NCI-H2196 (cell line): ENCODE measurements around the gene FOXO3.

Experiments
- DNase-seq: peaks from one replicate; lab custom pipeline; 2025; ENCODE audit not compliant: unreplicated experiment; lab: John Stamatoyannopoulos, UW

FOXO3 gene

DNA sequence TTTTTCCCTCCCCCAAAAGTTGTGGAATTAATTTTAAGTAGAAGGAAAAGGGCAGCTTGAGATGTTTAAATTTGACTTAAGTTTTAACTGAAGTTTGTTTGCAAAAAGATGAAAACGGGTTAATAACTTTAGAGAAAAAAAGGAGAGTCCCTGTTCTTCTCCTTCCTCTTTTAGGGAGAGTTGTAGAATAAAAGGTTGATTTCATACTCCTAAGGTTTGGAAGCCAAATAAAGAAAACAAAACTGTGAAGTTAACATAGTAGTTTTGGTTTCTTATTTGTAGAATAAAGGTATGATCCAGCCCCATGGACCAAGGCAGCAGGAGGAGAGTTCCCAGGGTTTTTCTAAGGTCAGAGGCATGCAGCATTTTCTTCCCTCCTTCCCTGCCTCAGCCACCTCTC, 33.4 kb downstream of the FOXO3 start:
- DNase-seq = no peak

DNA sequence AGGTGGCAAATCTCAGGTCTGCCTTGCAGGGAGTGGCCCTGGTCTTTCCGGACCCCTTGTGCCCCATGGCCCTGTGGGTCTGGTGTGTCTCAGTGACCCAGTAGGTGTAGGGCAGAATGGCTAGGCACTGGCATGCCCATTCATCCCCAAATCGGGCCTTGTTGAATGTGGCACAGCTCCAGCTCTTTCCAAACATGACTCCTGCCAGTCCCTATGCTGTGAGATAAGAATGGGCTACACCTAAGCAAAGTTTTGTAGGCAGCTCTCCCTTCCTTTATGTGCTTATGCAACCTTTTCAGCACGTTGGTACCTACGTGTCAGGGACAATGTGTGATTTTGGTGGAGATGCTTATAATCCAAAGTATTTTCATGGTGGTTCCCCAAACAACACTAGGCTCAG, 33.9 kb downstream of the FOXO3 start:
- DNase-seq = no peak

DNA sequence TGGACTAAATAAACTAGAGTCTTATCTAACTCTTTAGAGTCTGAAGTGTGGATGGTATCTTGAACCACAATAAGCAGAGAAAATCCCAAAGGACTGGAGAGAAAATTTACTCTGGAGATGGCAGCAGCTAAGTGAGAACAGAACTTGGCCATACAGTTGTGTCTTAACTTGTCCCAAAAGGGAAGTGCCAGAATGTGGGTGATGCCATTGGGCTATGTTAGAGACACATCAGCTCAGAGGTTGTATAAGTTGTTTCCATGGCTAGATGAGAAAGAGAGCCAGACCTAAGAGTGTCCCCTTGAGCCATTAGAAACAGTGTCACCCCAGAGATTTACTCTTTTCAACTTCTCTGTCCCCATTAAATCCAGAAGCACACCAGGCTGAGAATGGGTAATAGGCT, 36.2 kb downstream of the FOXO3 start:
- DNase-seq = no peak

DNA sequence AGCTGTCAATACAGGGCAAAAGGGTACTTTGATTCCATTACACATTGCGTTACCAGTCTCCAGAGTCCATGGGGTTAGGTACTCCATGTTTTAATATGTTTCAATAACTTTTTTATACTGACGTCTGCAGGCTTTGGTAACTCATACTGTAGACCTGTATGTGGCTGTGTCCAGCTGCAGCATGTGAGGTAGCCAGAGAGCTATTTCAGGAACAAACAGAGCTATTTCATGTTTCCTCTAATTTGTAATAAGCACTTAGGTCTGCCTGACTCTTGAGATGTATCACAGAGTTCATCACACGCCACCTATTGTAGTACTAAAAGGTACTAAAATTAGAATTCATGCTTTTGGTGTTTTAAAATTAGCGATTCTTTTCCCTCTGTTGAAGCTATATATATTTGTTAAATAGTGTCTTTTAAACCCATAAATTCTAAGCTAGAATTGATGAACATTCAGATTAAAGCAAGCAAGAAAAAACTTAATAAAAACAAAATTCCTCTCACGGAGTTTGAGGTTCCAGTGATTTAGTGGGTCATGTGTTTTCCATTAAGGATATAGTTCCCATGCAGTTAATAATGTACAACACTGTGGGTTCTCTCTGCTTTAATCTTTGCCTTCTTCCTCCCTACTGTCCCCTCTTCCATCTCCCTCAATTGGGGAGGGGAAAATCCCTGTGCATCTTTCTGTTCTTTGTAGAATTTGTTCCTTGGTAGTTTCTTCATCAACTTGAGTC, 37.0 kb downstream of the FOXO3 start:
- no peak for DNase-seq

DNA sequence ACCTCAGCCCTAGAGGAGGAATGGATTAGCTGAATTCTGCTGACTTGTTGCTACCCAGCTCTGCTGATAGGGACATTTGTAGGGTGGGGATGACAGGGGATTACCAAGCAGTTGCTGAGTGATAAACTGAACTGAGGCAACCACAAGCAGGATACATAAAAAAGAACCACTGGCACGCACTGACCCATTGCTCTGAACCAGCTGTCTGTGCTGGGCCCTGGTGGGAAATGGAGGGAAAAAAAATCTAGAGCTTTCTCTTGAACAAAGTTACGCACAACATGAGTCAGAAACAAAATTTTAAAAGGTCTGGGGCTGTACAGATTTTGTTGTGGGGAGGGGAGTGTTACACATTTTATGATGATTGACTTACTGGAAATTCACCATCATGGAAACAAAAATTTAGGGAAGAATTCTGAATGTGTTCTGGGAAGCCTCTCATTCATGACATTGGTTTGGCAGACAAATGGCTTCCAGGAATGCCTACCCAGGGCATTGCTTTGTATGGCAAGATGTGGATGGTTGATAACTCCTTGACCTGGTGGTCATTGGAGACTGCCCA, 37.7 kb downstream of the FOXO3 start:
- no peak for DNase-seq

DNA sequence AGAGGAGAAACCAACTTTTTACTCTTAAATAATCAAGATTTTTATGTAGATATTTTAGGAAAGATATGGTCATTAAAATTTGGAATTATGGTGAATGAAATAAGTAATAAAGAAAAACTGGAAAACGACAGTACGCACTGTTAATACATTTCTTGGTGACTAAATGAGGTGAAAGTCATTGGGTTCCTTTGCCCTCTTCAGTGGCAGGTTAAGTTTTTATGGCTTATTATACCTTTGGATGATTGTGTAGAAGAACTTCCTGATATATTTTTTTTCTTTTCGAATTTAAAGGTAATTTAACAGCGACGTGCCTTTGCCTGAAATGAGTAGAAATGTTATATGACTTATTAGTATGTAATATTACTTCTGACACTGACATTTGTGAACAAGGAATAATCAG, 43.4 kb downstream of the FOXO3 start:
- DNase-seq = no peak

DNA sequence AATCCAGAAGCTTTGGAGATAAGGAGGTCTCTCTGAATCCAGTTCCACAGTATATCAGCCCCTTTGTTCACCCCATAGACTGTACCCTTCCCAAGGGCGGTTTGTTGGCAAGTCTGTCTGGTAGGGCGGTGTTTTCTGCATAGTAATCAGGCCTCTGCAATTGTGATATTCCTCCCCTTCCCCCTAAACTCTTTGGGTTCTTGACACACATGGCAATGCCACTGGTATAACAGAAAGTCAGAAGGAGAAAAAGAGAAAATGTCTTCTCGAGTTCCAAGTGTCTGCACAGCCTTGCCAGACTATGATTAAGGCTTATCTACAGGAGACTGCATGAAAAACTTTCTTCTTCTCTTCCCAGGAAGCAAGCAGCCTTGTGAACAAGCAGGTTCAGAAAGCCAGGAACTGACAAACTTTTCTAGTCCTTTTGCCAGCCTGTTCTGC, 45.6 kb downstream of the FOXO3 start:
- no peak for DNase-seq

DNA sequence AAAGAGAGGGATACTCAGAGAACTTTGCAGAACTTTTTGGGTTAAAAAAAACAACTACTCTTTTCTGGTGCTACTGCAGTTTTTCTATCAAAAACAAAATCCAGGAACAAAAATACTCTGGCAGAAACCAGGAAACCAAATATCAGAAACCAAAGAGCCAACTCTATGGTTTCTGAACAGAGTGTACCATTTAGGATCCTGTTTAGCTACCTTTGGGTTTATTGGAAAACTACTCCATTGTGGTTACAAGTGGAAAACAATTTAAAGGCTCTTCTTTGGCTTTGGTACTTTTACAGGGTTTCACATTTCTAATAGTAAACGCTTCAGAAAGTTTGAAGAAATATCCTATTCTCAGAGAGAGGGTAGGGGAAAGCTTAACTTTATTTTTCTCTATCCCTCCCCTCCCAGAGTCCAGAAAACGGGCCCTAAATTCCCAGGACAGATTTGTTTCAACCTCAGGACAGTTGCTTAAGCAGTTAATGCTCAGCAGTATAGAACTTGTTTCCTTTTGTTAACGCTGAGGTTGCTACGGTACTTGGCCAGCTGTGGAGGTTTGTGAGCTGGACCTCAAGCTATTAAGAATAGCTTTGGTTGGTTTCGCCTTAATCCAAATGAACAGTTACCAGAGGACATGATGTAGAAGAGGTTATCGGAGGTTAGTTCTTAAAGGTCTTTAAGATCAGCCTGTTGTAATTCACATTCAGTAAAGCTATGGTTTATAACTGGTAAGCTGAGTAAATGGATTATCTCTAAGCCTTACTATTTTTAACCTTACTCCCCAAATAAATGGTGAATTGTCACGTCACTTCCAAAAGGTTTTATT, 47.9 kb downstream of the FOXO3 start:
- DNase-seq = no peak

DNA sequence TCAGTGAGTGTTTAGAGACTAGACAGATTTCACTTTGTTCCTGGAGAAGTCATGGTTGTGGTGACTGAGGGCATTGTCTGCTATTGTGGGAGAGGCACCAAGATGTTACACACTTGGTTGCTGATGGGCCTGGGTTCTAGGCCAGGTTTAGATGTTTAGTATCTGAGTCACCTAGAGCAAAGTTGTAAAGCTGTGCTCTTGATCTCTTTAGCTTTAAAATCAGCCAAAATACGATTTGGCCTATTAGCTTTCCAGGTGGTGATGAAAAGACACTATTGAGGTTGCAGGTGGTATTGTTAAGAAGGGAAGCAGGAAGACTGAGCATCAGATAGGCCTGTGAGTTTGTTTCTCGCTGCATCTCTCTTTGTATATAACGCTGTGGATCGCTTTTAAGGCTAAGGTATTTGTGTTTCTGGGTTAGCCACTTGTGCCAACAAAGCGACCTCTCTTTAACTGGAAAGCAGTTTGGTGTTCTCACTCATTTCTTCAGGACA, 48.6 kb downstream of the FOXO3 start:
- DNase-seq = no peak

DNA sequence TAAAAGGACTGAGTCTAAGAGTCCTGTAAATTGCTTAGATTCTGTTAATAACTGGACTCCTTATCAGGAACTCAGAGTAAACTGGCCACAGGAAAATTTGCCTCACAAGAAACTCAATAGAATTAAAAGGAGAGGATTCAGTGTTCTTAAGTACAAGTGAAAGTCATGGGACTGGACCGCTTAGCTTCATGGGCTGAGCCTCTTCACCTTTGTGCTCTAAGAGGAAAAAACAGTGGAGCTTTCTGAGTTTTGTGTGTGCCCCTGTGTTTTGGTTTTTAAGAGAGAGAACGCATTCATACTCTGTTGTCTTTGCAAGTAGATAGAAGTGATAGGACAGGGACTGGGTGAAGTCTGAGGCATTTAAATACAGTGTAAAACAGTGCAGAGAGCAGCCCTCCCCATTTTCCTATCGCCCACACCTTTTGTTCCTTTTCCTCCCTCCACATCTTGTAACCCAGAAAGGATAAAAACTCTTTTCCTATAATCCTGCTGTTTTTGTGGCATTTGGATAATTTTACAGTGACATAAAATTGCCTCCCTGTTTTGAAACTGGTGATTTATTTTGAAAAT, 49.6 kb downstream of the FOXO3 start:
- DNase-seq = no peak

DNA sequence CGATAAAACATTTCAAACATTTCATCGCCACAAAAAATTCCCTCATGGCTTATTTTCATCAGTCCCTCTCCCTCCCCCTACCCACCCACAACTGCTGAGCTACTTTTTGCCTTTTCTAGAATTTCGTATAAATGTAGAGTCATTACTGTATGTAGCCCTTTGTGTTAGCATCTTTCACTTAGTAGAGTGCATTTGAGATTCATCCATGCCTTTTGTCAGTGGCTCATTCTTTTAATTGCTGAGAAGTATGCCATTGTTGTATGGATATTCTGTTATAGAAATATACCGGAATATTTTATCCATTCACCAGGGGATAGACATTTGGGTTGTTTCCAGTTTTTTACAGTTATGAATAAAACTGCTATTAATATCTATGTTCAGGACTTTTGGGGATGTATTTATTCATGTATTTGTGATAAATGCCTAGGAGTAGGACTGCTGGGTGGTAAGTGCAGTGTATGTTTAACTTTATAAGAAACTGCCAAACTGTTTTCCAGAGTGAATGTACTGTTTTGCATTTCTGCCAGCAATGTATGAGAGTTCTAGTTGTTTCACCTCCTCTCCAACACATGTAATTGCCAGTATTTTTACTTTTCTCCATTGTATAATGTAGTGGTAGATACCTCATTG, 50.4 kb downstream of the FOXO3 start:
- no peak for DNase-seq

DNA sequence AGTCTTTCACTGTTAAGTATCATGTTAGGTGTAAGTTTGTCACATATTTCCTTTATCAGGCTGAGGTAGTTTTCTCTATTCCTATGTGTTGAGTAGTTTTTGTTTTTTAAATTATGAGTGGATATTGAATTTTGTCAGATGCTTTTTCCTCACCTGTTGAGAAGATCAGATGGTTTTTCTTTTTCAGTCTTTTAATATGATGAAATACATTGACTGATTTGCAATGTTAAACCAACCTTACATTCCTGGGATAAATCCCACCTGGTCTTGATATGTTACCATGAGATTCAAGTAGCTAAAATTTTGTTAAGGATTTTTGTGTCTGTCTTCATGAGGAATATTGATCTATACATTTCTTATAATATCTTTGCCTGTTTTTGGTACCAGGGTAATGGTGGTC, 52.1 kb downstream of the FOXO3 start:
- DNase-seq = no peak

DNA sequence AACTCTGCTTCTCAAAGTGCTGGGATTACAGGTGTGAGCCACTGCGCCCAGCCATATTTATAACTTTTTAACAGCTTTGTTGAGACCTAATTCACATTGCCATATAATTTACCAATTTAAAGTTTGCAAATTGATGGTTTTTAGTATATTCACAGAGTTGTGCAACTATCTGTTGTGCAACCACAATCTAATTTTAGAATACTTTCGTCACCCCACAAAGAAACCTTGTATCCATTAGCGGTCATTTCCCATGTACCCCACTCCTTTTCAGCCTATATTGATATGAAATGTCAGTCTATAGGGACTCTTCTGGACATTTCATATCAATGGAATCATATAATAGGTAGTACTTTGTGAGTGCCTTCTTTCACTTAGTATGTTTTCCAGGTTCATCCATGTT, 55.8 kb downstream of the FOXO3 start:
- no peak for DNase-seq

DNA sequence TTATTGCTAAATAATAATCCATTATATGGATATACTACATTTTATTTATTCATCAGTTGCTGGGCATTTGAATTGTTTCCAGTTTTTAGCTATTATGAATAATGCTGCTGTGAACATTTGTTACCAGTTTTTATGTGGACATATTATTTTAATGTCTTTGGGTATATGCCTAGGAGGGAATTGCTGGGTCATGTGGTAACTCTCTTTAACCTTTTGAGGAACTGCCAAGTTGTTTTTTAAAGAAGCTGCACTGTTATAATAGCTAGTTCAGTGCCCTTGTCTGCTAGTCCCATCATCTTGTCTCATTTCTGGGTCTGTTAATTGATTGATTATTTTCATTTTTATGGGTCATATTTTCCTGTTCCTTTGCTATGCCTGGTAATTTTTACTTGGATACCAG, 56.3 kb downstream of the FOXO3 start:
- no peak for DNase-seq

DNA sequence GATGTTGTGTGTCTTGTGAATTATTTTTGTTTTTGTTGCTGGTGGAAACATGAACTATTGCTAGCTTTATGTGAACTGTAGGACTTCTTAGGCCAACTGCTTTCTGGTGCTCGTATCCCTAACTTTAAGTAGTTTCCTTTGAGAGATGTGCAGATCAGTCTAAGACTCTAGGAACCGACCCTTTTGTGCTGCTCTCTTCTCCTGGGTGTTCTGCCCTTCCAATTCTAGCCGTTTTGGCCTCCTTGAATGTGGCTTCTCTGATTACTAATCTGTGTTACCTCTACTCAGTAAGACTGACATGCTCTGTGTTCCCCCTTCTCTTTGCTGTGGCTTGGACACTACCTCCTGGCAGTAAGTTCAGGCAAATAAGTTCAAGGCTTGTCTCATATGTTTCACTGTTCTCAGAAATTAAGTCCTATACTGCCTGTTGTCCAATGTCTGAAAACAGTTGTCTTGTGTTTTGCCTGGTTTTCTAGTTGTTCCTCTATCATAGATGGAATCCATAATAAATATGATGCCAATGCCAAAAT, 58.0 kb downstream of the FOXO3 start:
- no peak for DNase-seq

DNA sequence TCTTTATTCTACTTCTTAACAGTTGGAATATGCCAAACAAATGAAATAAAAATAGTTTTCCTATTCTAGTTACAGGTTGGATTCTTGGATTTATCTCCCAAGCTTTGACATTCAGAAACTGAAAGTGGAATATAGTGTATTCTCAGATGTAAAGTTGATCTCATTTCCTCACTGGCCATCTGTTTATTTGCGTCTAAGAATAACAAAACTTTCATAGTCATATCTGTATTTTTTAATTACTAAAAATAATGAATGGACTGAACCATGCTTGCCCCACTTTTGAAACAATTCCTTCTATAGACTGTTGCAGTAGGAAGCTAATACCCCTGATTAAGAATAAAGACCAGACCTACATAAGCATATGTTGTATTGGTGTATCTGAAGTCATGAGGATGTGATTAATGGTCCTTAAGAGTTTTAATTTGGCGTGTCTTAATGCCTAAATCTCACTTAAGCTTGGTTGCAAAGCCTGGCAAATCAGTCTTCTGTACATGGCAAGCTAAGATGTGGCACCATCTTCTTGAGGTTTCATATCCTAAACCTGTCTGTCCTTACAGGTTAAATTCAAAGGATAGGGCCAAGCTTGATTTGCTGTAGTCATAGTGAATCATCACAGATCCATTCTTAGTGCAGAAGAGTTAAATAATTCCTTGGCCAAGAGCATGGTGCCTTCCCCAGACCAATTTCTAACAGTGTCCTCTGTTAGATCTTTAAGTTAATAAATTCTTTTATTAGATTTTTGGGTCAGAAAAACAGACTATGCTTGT, 58.9 kb downstream of the FOXO3 start:
- DNase-seq = no peak

DNA sequence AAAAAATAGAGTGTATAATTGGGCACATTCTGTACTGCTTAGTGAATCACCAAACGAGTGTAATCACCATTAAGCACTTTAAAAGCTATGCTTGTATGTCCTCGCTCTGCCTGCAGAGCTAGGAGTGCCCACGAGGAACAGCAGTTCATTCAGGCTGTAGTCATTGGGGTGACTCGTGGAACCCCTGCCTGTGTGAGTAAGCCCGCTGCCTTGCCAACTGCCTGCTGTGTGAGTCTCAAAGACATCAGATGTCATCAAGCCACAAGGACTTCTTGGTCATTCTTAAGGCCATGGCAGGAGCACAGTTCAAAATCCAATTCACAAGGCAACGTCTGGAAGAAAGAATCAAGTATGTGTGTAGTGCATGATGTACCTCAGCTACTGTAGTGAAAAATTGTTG, 60.4 kb downstream of the FOXO3 start:
- no peak for DNase-seq

DNA sequence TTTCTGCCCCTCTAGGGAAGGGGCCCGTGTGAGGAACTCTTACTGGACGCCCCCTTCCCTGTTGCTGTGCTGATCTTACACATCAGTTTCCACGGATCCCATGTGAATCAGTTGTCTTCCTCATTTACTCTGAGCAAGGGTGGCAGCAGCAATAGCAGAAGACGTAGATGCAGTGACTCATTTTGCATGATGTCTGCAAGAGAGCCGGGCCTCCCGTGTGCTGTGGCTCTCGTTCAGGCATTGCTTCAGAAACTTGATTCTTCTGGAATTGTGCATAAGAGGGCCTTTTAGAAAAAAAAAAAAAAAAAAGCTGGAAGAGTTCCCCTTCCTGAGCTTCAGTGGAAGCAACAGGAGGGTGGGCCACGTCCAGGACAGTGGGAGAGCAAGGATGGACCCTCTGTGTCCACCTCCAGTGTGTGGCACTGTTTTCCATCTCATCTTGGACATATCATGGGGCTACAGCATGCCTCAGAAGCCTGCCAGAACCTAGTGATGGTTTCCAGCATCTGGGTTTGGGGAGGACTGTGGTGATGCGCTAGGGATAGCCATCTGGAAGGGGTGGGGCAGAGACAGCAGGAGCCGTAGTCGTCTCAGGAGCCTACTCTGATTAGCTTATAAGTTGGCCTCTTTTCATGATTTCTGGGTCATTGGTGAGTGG, 62.1 kb downstream of the FOXO3 start:
- no peak for DNase-seq

DNA sequence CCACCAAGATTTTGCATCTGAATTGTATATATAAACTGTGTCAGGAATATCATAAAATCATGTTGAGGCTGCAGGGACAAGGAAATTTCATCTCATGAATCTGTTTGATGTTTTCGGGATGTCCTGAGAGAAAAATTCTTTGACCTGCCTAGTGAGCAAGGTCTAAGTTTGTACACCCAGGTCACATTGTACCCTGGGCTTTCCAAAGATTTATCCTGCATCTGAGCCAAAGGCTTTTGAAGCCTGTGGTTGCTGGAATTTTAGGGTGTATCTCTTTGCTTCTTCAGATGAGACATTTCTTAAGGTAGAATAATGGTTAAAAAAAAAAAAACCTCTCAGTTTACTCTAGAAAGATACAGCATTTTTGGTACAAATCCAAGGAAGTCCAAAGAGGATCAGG, 63.3 kb downstream of the FOXO3 start:
- DNase-seq = no peak

DNA sequence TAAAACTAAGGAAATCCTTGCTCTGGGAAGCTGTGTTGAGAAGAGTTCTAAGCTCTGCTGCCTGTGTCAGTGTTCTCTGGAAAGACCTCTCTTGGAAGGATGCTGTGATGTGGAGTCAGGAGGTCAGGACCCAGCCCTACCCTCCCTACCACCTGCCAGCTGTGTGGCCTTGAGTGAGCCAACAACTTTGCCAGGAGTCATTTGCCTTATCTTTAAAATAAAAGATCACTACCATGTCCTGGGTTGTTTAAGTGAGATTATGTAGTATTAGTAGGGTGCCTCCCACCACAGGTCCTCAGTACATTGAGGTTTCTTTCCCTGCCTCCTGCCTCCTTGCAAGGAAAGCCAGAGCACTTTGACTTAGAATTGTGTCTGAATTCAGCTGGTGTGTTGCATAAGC, 64.9 kb downstream of the FOXO3 start:
- DNase-seq = no peak
